ENCODE data around the gene DYNLRB2. TPM values are rescaled to one million over a fixed set of nuclear protein-coding genes. Genes with fewer than 3 reads are reported as not detected.

The DYNLRB2 gene
- total and polyA plus RNA-seq, 4 donors, result 1.4 TPM; not detected in 3

- Histone ChIP-seq H3K4me1 (ENCODE audit: control insufficient read depth in 1 of 2, insufficient read depth in 2 of 2, low read length in 2 of 2) (no peaks in the 10 kb centered on the region), H3K9me3 (ENCODE audit: control insufficient read depth, low read length) (peaks cover 1% of the 10 kb centered on the region), H3K4me3 (ENCODE audit: low read length in 2 of 2) (no peak overlapping the region), H3K27ac (ENCODE audit: low read depth in 1 of 2, low read length in 2 of 2) (no peak overlapping the region), H3K27me3 (ENCODE audit: control insufficient read depth in 1 of 2, insufficient read depth in 2 of 2, low read length in 1 of 2) (peaks cover 0 to 2% of the 10 kb centered on the region in 2 donors), H3K36me3 (ENCODE audit: control insufficient read depth in 1 of 2, insufficient read depth in 2 of 2, low read length in 1 of 2) (no peaks in the 10 kb centered on the region)
- intact Hi-C loops (cut with DNase I), result no loop called here
- whole genome bisulfite sequencing, 2 donors, result 97 to 98% methylated on average over 5 of the region's 5 CpGs
- ATAC-seq (ENCODE audit: low FRiP score), result no peak
- DNase-seq, result no peak
Observed at GRCh38 chr16:80515374-80515773, 25.4 kb upstream of the DYNLRB2 start.

DNA sequence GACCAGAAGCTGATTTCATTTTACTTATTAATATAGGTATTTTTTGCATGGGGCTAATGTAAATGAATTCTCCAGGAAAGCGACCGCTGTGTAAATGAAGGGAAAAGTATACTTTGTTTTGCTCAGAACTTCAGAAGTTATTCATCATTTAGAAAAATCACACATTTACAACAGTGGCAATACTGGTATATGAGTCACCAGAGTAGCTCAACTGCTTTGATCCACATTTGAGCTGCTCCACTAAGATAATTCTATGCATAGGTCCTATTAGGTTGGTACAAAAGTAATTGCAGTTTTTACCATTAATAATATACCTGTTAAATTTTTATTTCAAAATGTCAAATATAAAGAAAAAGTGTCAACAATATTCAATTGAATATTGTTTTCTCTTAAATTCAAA, 22.9 kb upstream of the DYNLRB2 start:
- H3K36me3 ChIP-seq (ENCODE audit: control insufficient read depth in 1 of 2, insufficient read depth in 2 of 2, low read length in 1 of 2), result no peaks in the 10 kb centered on the region
- intact Hi-C loops (cut with DNase I), result no loop called here
- no peak for ATAC-seq (ENCODE audit: low FRiP score)
- no peak overlapping the region for H3K27ac ChIP-seq (ENCODE audit: low read depth in 1 of 2, low read length in 2 of 2)
- H3K4me1 ChIP-seq (ENCODE audit: control insufficient read depth in 1 of 2, insufficient read depth in 2 of 2, low read length in 2 of 2), result no peaks in the 10 kb centered on the region
- H3K9me3 ChIP-seq (ENCODE audit: control insufficient read depth, low read length), result no peaks in the 10 kb centered on the region
- no peak for DNase-seq
- H3K27me3 ChIP-seq (ENCODE audit: control insufficient read depth in 1 of 2, insufficient read depth in 2 of 2, low read length in 1 of 2), result peaks cover 0 to 2% of the 10 kb centered on the region in 2 donors
- no peak overlapping the region for H3K4me3 ChIP-seq (ENCODE audit: low read length in 2 of 2)
- 78 to 79% methylated on average over 2 of the region's 2 CpGs for WGBS, 2 donors

DNA sequence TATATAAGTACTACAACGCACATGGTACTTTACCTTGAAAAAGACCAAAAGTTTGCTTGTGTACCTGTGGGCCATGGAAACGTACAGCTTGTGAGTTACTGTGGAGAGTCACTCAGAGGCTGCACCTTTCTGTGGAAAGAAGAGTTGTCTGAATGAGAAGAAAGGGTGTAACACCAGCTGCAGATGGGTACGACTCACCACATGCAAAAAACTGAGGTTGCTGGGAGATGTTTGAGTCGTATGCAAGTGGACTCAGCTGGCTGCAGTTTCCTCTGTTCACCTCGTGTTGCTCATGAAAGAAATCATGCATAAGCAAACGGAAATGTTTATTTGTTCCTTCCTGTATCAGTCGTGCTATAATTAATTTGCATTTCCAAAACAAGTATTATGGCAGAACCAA, 22.4 kb upstream of the DYNLRB2 start:
- no peaks in the 10 kb centered on the region for H3K4me1 ChIP-seq (ENCODE audit: control insufficient read depth in 1 of 2, insufficient read depth in 2 of 2, low read length in 2 of 2)
- ATAC-seq (ENCODE audit: low FRiP score) (no peak), DNase-seq (no peak)
- no peaks in the 10 kb centered on the region for H3K36me3 ChIP-seq (ENCODE audit: control insufficient read depth in 1 of 2, insufficient read depth in 2 of 2, low read length in 1 of 2)
- H3K9me3 ChIP-seq (ENCODE audit: control insufficient read depth, low read length), result no peaks in the 10 kb centered on the region
- WGBS, 2 donors, result 50 to 53% methylated on average over 7 of the region's 7 CpGs
- H3K27ac ChIP-seq (ENCODE audit: low read depth in 1 of 2, low read length in 2 of 2), result no peak overlapping the region
- peaks cover 0 to 2% of the 10 kb centered on the region in 2 donors for H3K27me3 ChIP-seq (ENCODE audit: control insufficient read depth in 1 of 2, insufficient read depth in 2 of 2, low read length in 1 of 2)
- intact Hi-C loops (cut with DNase I), result no loop called here
- no peak overlapping the region for H3K4me3 ChIP-seq (ENCODE audit: low read length in 2 of 2)

- Histone ChIP-seq H3K27me3 (ENCODE audit: control insufficient read depth in 1 of 2, insufficient read depth in 2 of 2, low read length in 1 of 2) (peaks cover 0 to 2% of the 10 kb centered on the region in 2 donors), H3K36me3 (ENCODE audit: control insufficient read depth in 1 of 2, insufficient read depth in 2 of 2, low read length in 1 of 2) (no peaks in the 10 kb centered on the region), H3K4me3 (ENCODE audit: low read length in 2 of 2) (no peak overlapping the region), H3K27ac (ENCODE audit: low read depth in 1 of 2, low read length in 2 of 2) (no peak overlapping the region), H3K9me3 (ENCODE audit: control insufficient read depth, low read length) (no peaks in the 10 kb centered on the region), H3K4me1 (ENCODE audit: control insufficient read depth in 1 of 2, insufficient read depth in 2 of 2, low read length in 2 of 2) (no peaks in the 10 kb centered on the region)
- WGBS, 2 donors, result 59 to 61% methylated on average over 3 of the region's 3 CpGs
- DNase-seq, result no peak
- intact Hi-C loops (cut with DNase I), result no loop called here
- no peak for ATAC-seq (ENCODE audit: low FRiP score)
Observed at GRCh38 chr16:80519189-80519588, 21.6 kb upstream of the DYNLRB2 start.

DNA sequence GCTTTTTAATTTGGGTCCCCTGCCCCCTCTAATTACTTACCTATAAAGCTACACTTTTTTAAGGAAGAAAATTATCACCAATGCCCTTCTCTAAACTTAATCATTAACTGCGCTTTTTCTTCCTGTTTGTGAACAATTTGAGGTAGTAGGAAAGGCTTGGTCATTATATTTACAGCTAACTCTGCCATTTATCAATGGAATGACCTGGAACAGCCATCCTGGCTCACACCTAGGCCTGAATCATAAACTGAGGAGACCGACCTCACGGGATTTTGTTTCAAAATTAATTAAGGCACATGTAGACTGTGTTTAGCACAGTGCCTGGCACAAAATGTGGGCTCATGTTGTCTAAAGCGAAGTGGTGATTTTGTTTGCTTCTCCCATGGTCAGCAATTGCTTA, 15.4 kb upstream of the DYNLRB2 start:
- Histone ChIP-seq H3K4me3 (ENCODE audit: low read length in 2 of 2) (no peak overlapping the region), H3K27ac (ENCODE audit: low read depth in 1 of 2, low read length in 2 of 2) (no peak overlapping the region), H3K27me3 (ENCODE audit: control insufficient read depth in 1 of 2, insufficient read depth in 2 of 2, low read length in 1 of 2) (no peaks in the 10 kb centered on the region), H3K36me3 (ENCODE audit: control insufficient read depth in 1 of 2, insufficient read depth in 2 of 2, low read length in 1 of 2) (no peaks in the 10 kb centered on the region), H3K4me1 (ENCODE audit: control insufficient read depth in 1 of 2, insufficient read depth in 2 of 2, low read length in 2 of 2) (no peaks in the 10 kb centered on the region), H3K9me3 (ENCODE audit: control insufficient read depth, low read length) (no peaks in the 10 kb centered on the region)
- no peak for DNase-seq
- WGBS, 2 donors, result 92 to 95% methylated on average over 4 of the region's 4 CpGs
- intact Hi-C loops (cut with DNase I), result no loop called here
- no peak for ATAC-seq (ENCODE audit: low FRiP score)

- intact Hi-C loops (cut with DNase I), result no loop called here
- no peaks in the 10 kb centered on the region for H3K4me1 ChIP-seq (ENCODE audit: control insufficient read depth in 1 of 2, insufficient read depth in 2 of 2, low read length in 2 of 2)
- peak in 1 of 2 donors; percentile 48 for DNase-seq
- no peaks in the 10 kb centered on the region for H3K9me3 ChIP-seq (ENCODE audit: control insufficient read depth, low read length)
- H3K27ac ChIP-seq (ENCODE audit: low read depth in 1 of 2, low read length in 2 of 2), result no peak overlapping the region
- H3K36me3 ChIP-seq (ENCODE audit: control insufficient read depth in 1 of 2, insufficient read depth in 2 of 2, low read length in 1 of 2), result no peaks in the 10 kb centered on the region
- WGBS, 2 donors, result 20 to 23% methylated on average over 6 of the region's 6 CpGs
- H3K4me3 ChIP-seq (ENCODE audit: low read length in 2 of 2), result no peak overlapping the region
- no peaks in the 10 kb centered on the region for H3K27me3 ChIP-seq (ENCODE audit: control insufficient read depth in 1 of 2, insufficient read depth in 2 of 2, low read length in 1 of 2)
- peak; percentile 78 for ATAC-seq (ENCODE audit: low FRiP score)
Observed at GRCh38 chr16:80526418-80527061, 14.3 kb upstream of the DYNLRB2 start.

- peak in 1 of 2 donors; percentile 51 for DNase-seq
- intact Hi-C loops (cut with DNase I), result no loop called here
- no peaks in the 10 kb centered on the region for H3K36me3 ChIP-seq (ENCODE audit: control insufficient read depth in 1 of 2, insufficient read depth in 2 of 2, low read length in 1 of 2)
- H3K4me1 ChIP-seq (ENCODE audit: control insufficient read depth in 1 of 2, insufficient read depth in 2 of 2, low read length in 2 of 2), result no peaks in the 10 kb centered on the region
- H3K4me3 ChIP-seq (ENCODE audit: low read length in 2 of 2), result no peak overlapping the region
- H3K27ac ChIP-seq (ENCODE audit: low read depth in 1 of 2, low read length in 2 of 2), result no peak overlapping the region
- no peak for ATAC-seq (ENCODE audit: low FRiP score)
- no peaks in the 10 kb centered on the region for H3K9me3 ChIP-seq (ENCODE audit: control insufficient read depth, low read length)
- no peaks in the 10 kb centered on the region for H3K27me3 ChIP-seq (ENCODE audit: control insufficient read depth in 1 of 2, insufficient read depth in 2 of 2, low read length in 1 of 2)
- 45 to 47% methylated on average over 5 of the region's 5 CpGs for WGBS, 2 donors
Observed at GRCh38 chr16:80527297-80527696, 13.5 kb upstream of the DYNLRB2 start.

DNA sequence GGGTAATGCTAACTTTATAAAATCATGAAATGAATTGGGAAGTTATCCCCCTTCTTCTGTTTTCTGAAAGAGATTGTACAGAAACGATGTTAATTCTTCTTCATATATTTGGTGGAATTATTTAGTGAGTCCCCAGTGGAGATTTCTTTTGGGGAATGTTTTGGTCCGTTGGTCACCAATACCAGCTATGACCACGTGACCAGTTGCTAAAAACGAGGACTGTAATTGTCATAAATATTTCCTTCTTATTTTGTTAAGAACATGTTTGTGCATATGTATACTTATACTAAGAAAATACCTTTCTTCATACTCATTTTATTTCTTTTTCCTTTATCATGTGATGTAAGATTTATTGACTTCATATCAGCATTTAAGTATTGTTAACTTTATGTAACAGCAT, 10.3 kb upstream of the DYNLRB2 start:
- Histone ChIP-seq H3K27ac (ENCODE audit: low read depth in 1 of 2, low read length in 2 of 2) (no peak overlapping the region), H3K9me3 (ENCODE audit: control insufficient read depth, low read length) (no peaks in the 10 kb centered on the region), H3K36me3 (ENCODE audit: control insufficient read depth in 1 of 2, insufficient read depth in 2 of 2, low read length in 1 of 2) (no peaks in the 10 kb centered on the region), H3K27me3 (ENCODE audit: control insufficient read depth in 1 of 2, insufficient read depth in 2 of 2, low read length in 1 of 2) (peaks cover 0 to 2% of the 10 kb centered on the region in 2 donors), H3K4me3 (ENCODE audit: low read length in 2 of 2) (no peak overlapping the region), H3K4me1 (ENCODE audit: control insufficient read depth in 1 of 2, insufficient read depth in 2 of 2, low read length in 2 of 2) (no peaks in the 10 kb centered on the region)
- intact Hi-C loops (cut with DNase I), result no loop called here
- DNase-seq, result no peak
- ATAC-seq (ENCODE audit: low FRiP score), result no peak
- 61 to 62% methylated on average over 4 of the region's 4 CpGs for WGBS, 2 donors

GRCh38 chr16:80536238-80536637, 4.6 kb upstream of the DYNLRB2 start:
- ATAC-seq (ENCODE audit: low FRiP score), result no peak

More at GRCh38 chr16:80536238-80536637, 4.6 kb upstream of the DYNLRB2 start:
- Histone ChIP-seq H3K4me1 (ENCODE audit: control insufficient read depth in 1 of 2, insufficient read depth in 2 of 2, low read length in 2 of 2) (no peaks in the 10 kb centered on the region), H3K9me3 (ENCODE audit: control insufficient read depth, low read length) (no peaks in the 10 kb centered on the region), H3K27ac (ENCODE audit: low read depth in 1 of 2, low read length in 2 of 2) (no peak overlapping the region), H3K36me3 (ENCODE audit: control insufficient read depth in 1 of 2, insufficient read depth in 2 of 2, low read length in 1 of 2) (no peaks in the 10 kb centered on the region), H3K27me3 (ENCODE audit: control insufficient read depth in 1 of 2, insufficient read depth in 2 of 2, low read length in 1 of 2) (peaks cover 0 to 2% of the 10 kb centered on the region in 2 donors), H3K4me3 (ENCODE audit: low read length in 2 of 2) (no peak overlapping the region)
- intact Hi-C loops (cut with DNase I), result no loop called here
- 38 to 41% methylated on average over 2 of the region's 2 CpGs for WGBS, 2 donors
- no peak for DNase-seq

All from aorta (tissue), 5 donors.